Panc1 (cell line): ENCODE measurements around the gene TNFRSF21.

Source experiments
- CTCF ChIP-seq: fragments of 450-650 bp; IDR thresholded peaks from 2 replicates; pipeline ENCODE4 v1.5.1; 2017; ENCODE audit warnings: mild to moderate bottlenecking
- POLR2AphosphoS5 ChIP-seq: IDR thresholded peaks from 2 replicates; pipeline ENCODE4 v1.6.1; 2012; ENCODE audit warnings: mild to moderate bottlenecking, low read depth, low read length, moderate library complexity
- REST ChIP-seq, 2 experiments: IDR thresholded peaks; 2 replicates each; pipeline ENCODE4 v1.6.1; 2011 to 2012; ENCODE audit warnings: low read depth in 2 of 2, control low read depth in 1 of 2, low read length in 1 of 2, mild to moderate bottlenecking in 1 of 2, moderate library complexity in 1 of 2; ENCODE audit not compliant: insufficient read depth in 1 of 2

- no peak for TF ChIP-seq REST (IDR thresholded peaks at IDR 0.05; ENCODE audit: insufficient read depth in 1 of 2, low read depth in 2 of 2, low read length in 1 of 2)
- TF ChIP-seq CTCF, result no peak
- TF ChIP-seq POLR2AphosphoS5, result no peak
Observed at GRCh38 chr6:47299965-47300364, 9.7 kb downstream of the TNFRSF21 start.
